HFFc6 (cell line): ENCODE measurements around the gene ITGB3. TPM values are rescaled to one million over a fixed set of nuclear protein-coding genes. Genes with fewer than 3 reads are reported as not detected.

Experiments
- DNase-seq: peaks from one replicate; pipeline ENCODE4 v3.0.0-alpha.2; 2018
- H3K27ac Mint-ChIP-seq: 2 replicates; pipeline ENCODE4 v1.8.0; 2020; ENCODE audit warnings: mild to moderate bottlenecking, mixed read lengths
- H3K27me3 Mint-ChIP-seq: 2 replicates; pipeline ENCODE4 v1.8.0; 2021; ENCODE audit warnings: mild to moderate bottlenecking, moderate library complexity, mixed read lengths; ENCODE audit not compliant: insufficient read depth
- H3K36me3 Mint-ChIP-seq: 2 replicates; pipeline ENCODE4 v1.8.0; 2021; ENCODE audit warnings: low read depth, mixed read lengths
- H3K4me1 Mint-ChIP-seq: 2 replicates; pipeline ENCODE4 v1.8.0; 2020; ENCODE audit warnings: low read depth, mixed read lengths
- H3K4me3 Mint-ChIP-seq: 2 replicates; pipeline ENCODE4 v1.8.0; 2020; ENCODE audit warnings: mild to moderate bottlenecking, moderate library complexity, mixed read lengths
- H3K9me3 Mint-ChIP-seq: 2 replicates; pipeline ENCODE4 v1.8.0; 2020; ENCODE audit warnings: mild to moderate bottlenecking, mixed read lengths
- CTCF ChIP-seq: fragments of 200-600 bp; sonication (generic); IDR thresholded peaks from 2 replicates; pipeline ENCODE4 v1.5.0; 2021; ENCODE audit warnings: antibody characterized with exemption, mild to moderate bottlenecking
- total RNA-seq, 6 experiments: library from RNA; stranded (reverse); fragmentation: NEBNext Ultra II Directional; extraction: Animal tissue kit (Norgen Biotek cat#: 25700); gene quantifications; 2 replicates in 1 of 6; 3 replicates in 5 of 6; pipeline ENCODE4 v1.2.3, GENCODE V29; 2021

Gene ITGB3
- total RNA-seq, 6 experiments from 2014 or later = 2.2 to 4.1 (median 2.9) TPM

GRCh38 chr17:47235506-47235905, 18.1 kb upstream of the ITGB3 start:
- DNase-seq = no peak
- Mint-ChIP-seq H3K4me3 (no peak overlapping the region), H3K4me1 (peaks cover 26% of the 10 kb centered on the region), H3K36me3 (no peaks in the 10 kb centered on the region), H3K27me3 (peaks cover 2% of the 10 kb centered on the region), H3K9me3 (peaks cover 8% of the 10 kb centered on the region; the same call in 1 of the 2 replicates), H3K27ac (no peak overlapping the region)
- TF ChIP-seq CTCF = no peak

DNA sequence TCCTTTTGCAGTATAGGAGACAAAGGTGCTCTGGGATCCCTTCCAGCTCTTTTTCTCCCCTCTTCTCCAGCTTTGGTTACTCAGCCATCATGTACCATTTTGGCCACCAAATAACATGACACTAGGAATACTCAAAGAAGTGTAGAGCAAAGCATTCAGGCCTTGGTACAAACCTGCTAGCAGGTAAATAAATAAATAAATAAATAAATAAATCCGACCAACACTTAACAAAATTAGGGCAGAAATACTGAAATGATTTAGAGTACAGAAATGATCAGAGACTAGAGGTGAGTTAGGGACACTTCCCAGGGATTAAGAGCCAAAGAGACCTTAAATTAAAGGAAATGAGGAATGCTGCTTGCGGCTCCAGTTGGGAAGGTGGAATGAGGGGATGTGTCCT, 17.7 kb upstream of the ITGB3 start:
- H3K27me3 Mint-ChIP-seq = peaks cover 2% of the 10 kb centered on the region
- no peaks in the 10 kb centered on the region for H3K36me3 Mint-ChIP-seq
- H3K4me3 Mint-ChIP-seq = no peak overlapping the region
- H3K4me1 Mint-ChIP-seq = peaks cover 26% of the 10 kb centered on the region
- TF ChIP-seq CTCF = no peak
- H3K9me3 Mint-ChIP-seq = peaks cover 8% of the 10 kb centered on the region; the same call in 1 of the 2 replicates
- no peak overlapping the region for H3K27ac Mint-ChIP-seq
- no peak for DNase-seq

DNA sequence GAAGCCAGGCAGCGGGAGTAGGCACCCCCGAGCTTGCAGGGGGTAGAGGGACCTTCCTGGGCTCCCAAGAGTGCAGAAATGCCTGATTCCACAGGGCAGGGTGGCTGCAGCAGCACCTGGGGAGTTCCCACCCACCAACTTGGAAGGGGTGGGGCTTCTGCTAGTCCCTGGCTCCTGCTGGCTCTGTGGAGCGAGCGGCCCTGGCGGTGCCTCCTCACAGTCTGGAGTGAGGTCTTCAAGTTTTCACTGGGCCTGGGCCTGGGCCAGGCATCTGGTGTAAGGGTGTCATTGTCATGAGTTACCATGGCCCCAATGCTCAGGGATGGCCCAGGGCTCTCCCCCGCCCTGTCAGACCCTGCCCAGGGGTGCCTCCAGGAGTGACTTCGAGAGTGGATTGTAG, 15.8 kb upstream of the ITGB3 start:
- no peaks in the 10 kb centered on the region for H3K36me3 Mint-ChIP-seq
- TF ChIP-seq CTCF = no peak
- H3K27me3 Mint-ChIP-seq = no peaks in the 10 kb centered on the region; the same call in 1 of the 2 replicates
- H3K9me3 Mint-ChIP-seq = peaks cover 8% of the 10 kb centered on the region; the same call in 1 of the 2 replicates
- H3K27ac Mint-ChIP-seq = no peak overlapping the region
- no peak for DNase-seq
- H3K4me1 Mint-ChIP-seq = peaks cover 26% of the 10 kb centered on the region
- H3K4me3 Mint-ChIP-seq = no peak overlapping the region

DNA sequence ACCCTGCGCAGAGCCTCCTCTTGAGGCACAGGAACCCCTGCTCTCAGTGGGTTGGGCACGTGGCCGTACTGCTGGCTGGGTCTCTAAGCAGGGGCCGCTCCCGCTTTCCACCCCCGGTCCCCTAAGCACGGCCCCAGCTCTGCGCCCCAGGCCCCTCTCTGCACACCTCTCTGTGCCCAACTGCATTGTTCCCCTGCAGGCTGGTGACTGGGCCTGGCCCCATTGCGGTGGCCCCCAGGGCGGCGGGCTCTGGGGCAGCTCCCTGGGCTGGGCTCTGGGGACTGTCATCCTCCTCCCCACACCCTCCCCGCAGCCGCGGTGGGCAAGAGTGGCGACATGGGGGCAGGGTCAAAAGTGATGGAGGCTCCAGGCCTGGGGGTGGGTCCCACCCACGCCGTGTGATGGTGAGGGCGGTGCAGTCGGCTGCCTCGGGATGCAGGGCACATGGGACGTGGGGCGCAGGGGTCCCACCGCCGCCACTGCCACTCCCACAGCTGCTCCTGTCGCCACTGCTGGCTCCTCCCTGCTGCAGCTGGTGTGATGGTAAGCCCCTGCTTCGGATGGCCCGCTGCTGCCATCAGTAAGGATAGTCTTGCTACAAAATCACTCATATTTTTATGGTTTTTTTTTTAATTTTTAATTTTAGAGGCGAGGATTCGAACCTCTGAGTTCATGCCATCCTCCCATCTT, 15.2 kb upstream of the ITGB3 start:
- no peak overlapping the region for H3K4me3 Mint-ChIP-seq
- no peak overlapping the region for H3K27ac Mint-ChIP-seq
- no peaks in the 10 kb centered on the region; the same call in 1 of the 2 replicates for H3K27me3 Mint-ChIP-seq
- peaks cover 21% of the 10 kb centered on the region for H3K4me1 Mint-ChIP-seq
- DNase-seq = no peak
- H3K36me3 Mint-ChIP-seq = no peaks in the 10 kb centered on the region
- peaks cover 8% of the 10 kb centered on the region; the same call in 1 of the 2 replicates for H3K9me3 Mint-ChIP-seq
- TF ChIP-seq CTCF = no peak

- TF ChIP-seq CTCF = no peak
- Mint-ChIP-seq H3K9me3 (peaks cover 8% of the 10 kb centered on the region; the same call in 1 of the 2 replicates), H3K4me1 (peaks cover 21% of the 10 kb centered on the region), H3K4me3 (peak overlapping the region; percentile 57; the same call in 1 of the 2 replicates), H3K36me3 (no peaks in the 10 kb centered on the region), H3K27ac (peak overlapping the region; percentile 99), H3K27me3 (no peaks in the 10 kb centered on the region; the same call in 1 of the 2 replicates)
- DNase-seq = no peak
These were observed 14.0 kb upstream of the ITGB3 start for GRCh38 chr17:47239619-47239966.
